Inflammatory macrophage treated with lipopolysaccharide for 4 hours (primary cell): ENCODE results near the gene BRD3.

Source experiments
- DNase-seq: peaks from one replicate; pipeline ENCODE4 v3.0.0-alpha.2; 2020

Gene BRD3

GRCh38 chr9:134035041-134036039 is 32.5 kb downstream of the BRD3 start:
- no peak for DNase-seq

GRCh38 chr9:134034215-134035040 is 33.4 kb downstream of the BRD3 start:
- no peak for DNase-seq

GRCh38 chr9:134033516-134034214 is 34.2 kb downstream of the BRD3 start:
- no peak for DNase-seq

- DNase-seq: no peak
These were observed 35.2 kb downstream of the BRD3 start for GRCh38 chr9:134032456-134033222.

GRCh38 chr9:134031783-134032182 is 36.0 kb downstream of the BRD3 start:
- no peak for DNase-seq

GRCh38 chr9:134030821-134031470 is 36.9 kb downstream of the BRD3 start:
- no peak for DNase-seq

GRCh38 chr9:134029248-134030226 is 38.3 kb downstream of the BRD3 start:
- DNase-seq: no peak

- no peak for DNase-seq
These were observed 39.1 kb downstream of the BRD3 start for GRCh38 chr9:134028575-134029247.

GRCh38 chr9:134028076-134028475 is 39.8 kb downstream of the BRD3 start:
- DNase-seq: no peak

- no peak for DNase-seq
These were observed 40.3 kb downstream of the BRD3 start for GRCh38 chr9:134027561-134027960.

- no peak for DNase-seq
These were observed 40.8 kb downstream of the BRD3 start for GRCh38 chr9:134026981-134027380.

- no peak for DNase-seq
These were observed 41.2 kb downstream of the BRD3 start for GRCh38 chr9:134026581-134026980.

- peak; percentile 11 for DNase-seq
These were observed 42.0 kb downstream of the BRD3 start for GRCh38 chr9:134025606-134026541.

GRCh38 chr9:134024828-134025605 is 42.8 kb downstream of the BRD3 start, which contains the start of gene BRD3OS:
Gene BRD3OS (plus strand): TSS chr9:134025481. CDS start chr9:134026748, 1,267 bp downstream.
- peak; percentile 98 for DNase-seq

- DNase-seq: no peak
These were observed 43.5 kb downstream of the BRD3 start for GRCh38 chr9:134024214-134024792.

- no peak for DNase-seq
These were observed 52.9 kb downstream of the BRD3 start for GRCh38 chr9:134014946-134015345.

GRCh38 chr9:134011401-134011800 is 56.4 kb downstream of the BRD3 start:
- DNase-seq: no peak
